ENCODE results near the gene BMP7. TPM values are rescaled to one million over a fixed set of nuclear protein-coding genes. Genes with fewer than 3 reads are reported as not detected.
"Not testable (repeated sequence)": the region's sequence is repeated elsewhere in the genome, so short reads cannot be mapped to it uniquely, and the experiment has no call there.

The BMP7 gene
- total RNA-seq, 1 donor: not detected

GRCh38 chr20:57243480-57244220 lies 22.8 kb downstream of the BMP7 start:
- no peaks in the 10 kb centered on the region for H3K27me3 ChIP-seq (ENCODE audit: insufficient read depth, low read length)
- no peak overlapping the region for H3K4me3 ChIP-seq (ENCODE audit: insufficient read depth, low read length)
- TF ChIP-seq, protein P1, sequence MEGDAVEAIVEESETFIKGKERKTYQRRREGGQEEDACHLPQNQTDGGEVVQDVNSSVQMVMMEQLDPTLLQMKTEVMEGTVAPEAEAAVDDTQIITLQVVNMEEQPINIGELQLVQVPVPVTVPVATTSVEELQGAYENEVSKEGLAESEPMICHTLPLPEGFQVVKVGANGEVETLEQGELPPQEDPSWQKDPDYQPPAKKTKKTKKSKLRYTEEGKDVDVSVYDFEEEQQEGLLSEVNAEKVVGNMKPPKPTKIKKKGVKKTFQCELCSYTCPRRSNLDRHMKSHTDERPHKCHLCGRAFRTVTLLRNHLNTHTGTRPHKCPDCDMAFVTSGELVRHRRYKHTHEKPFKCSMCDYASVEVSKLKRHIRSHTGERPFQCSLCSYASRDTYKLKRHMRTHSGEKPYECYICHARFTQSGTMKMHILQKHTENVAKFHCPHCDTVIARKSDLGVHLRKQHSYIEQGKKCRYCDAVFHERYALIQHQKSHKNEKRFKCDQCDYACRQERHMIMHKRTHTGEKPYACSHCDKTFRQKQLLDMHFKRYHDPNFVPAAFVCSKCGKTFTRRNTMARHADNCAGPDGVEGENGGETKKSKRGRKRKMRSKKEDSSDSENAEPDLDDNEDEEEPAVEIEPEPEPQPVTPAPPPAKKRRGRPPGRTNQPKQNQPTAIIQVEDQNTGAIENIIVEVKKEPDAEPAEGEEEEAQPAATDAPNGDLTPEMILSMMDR (IDR thresholded peaks at IDR 0.05; ENCODE audit: extremely low read depth, low read depth, low read length): no peak
- no peak for DNase-seq (ENCODE audit: insufficient read length, low spot score, missing footprints)
- no peaks in the 10 kb centered on the region for H3K4me1 ChIP-seq (ENCODE audit: insufficient read depth, low read length)
- no peaks in the 10 kb centered on the region for H3K9me3 ChIP-seq (ENCODE audit: low read depth, low read length)
- H3K4me2 ChIP-seq (ENCODE audit: insufficient read depth, low read length): no peak overlapping the region
- H4K20me1 ChIP-seq (ENCODE audit: insufficient read depth, low read length): no peaks in the 10 kb centered on the region
- no peak overlapping the region for H2AFZ ChIP-seq (ENCODE audit: low read length)
- no peaks in the 10 kb centered on the region for H3K36me3 ChIP-seq (ENCODE audit: insufficient read depth, low read length)
- no peak overlapping the region for H3K27ac ChIP-seq (ENCODE audit: low read depth, low read length)
- no peaks in the 10 kb centered on the region for H3K79me2 ChIP-seq (ENCODE audit: insufficient read depth, low read length)

- no peak overlapping the region for H2AFZ ChIP-seq (ENCODE audit: low read length)
- H3K9me3 ChIP-seq (ENCODE audit: low read depth, low read length): no peaks in the 10 kb centered on the region
- no peak for DNase-seq (ENCODE audit: insufficient read length, low spot score, missing footprints)
- no peak overlapping the region for H3K4me2 ChIP-seq (ENCODE audit: insufficient read depth, low read length)
- TF ChIP-seq, protein P1 (IDR thresholded peaks at IDR 0.05; ENCODE audit: extremely low read depth, low read depth, low read length): no peak
- no peak overlapping the region for H3K27ac ChIP-seq (ENCODE audit: low read depth, low read length)
- H3K4me3 ChIP-seq (ENCODE audit: insufficient read depth, low read length): no peak overlapping the region
- no peaks in the 10 kb centered on the region for H4K20me1 ChIP-seq (ENCODE audit: insufficient read depth, low read length)
- H3K4me1 ChIP-seq (ENCODE audit: insufficient read depth, low read length): no peaks in the 10 kb centered on the region
- H3K36me3 ChIP-seq (ENCODE audit: insufficient read depth, low read length): no peaks in the 10 kb centered on the region
- no peaks in the 10 kb centered on the region for H3K27me3 ChIP-seq (ENCODE audit: insufficient read depth, low read length)
- H3K79me2 ChIP-seq (ENCODE audit: insufficient read depth, low read length): no peaks in the 10 kb centered on the region
Measured at GRCh38 chr20:57242414-57242813, 24.0 kb downstream of the BMP7 start.

DNA sequence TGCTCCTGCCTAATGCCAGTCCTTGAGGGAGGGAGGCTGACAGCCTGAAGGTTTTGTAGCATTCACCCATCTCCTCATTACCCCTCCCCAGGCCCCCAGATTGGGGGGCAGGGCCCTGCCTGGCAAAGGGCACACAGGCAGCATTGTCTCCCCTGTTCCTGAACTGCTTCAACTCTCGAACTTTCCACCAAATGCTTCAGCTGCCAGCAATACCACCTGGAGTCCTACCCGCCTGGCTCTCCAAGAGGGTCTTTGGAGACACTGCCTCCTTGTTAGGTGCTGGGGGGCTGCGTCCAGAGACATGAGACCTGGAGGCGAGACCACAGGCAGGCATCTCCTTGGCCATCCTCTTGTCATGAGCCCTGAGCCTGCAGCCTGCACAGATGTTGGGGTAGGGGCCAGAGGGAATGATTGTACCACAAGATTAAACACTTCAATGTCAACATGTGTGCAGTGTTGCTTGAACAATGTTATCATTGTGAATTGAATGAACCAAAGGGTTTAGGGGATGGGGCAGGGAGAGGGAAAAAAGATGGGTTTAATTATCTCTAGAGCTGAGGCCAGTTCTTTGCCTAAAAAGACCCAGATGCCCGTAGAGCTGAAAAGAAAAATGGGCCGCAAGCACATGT lies 25.0 kb downstream of the BMP7 start:
- no peaks in the 10 kb centered on the region for H4K20me1 ChIP-seq (ENCODE audit: insufficient read depth, low read length)
- H3K4me1 ChIP-seq (ENCODE audit: insufficient read depth, low read length): no peaks in the 10 kb centered on the region
- H3K27me3 ChIP-seq (ENCODE audit: insufficient read depth, low read length): no peaks in the 10 kb centered on the region
- no peak overlapping the region for H3K27ac ChIP-seq (ENCODE audit: low read depth, low read length)
- H3K9me3 ChIP-seq (ENCODE audit: low read depth, low read length): no peaks in the 10 kb centered on the region
- TF ChIP-seq, protein P1 (IDR thresholded peaks at IDR 0.05; ENCODE audit: extremely low read depth, low read depth, low read length): no peak
- no peak overlapping the region for H3K4me2 ChIP-seq (ENCODE audit: insufficient read depth, low read length)
- H3K36me3 ChIP-seq (ENCODE audit: insufficient read depth, low read length): no peaks in the 10 kb centered on the region
- no peak for DNase-seq (ENCODE audit: insufficient read length, low spot score, missing footprints)
- H2AFZ ChIP-seq (ENCODE audit: low read length): no peak overlapping the region
- no peak overlapping the region for H3K4me3 ChIP-seq (ENCODE audit: insufficient read depth, low read length)
- no peaks in the 10 kb centered on the region for H3K79me2 ChIP-seq (ENCODE audit: insufficient read depth, low read length)

DNA sequence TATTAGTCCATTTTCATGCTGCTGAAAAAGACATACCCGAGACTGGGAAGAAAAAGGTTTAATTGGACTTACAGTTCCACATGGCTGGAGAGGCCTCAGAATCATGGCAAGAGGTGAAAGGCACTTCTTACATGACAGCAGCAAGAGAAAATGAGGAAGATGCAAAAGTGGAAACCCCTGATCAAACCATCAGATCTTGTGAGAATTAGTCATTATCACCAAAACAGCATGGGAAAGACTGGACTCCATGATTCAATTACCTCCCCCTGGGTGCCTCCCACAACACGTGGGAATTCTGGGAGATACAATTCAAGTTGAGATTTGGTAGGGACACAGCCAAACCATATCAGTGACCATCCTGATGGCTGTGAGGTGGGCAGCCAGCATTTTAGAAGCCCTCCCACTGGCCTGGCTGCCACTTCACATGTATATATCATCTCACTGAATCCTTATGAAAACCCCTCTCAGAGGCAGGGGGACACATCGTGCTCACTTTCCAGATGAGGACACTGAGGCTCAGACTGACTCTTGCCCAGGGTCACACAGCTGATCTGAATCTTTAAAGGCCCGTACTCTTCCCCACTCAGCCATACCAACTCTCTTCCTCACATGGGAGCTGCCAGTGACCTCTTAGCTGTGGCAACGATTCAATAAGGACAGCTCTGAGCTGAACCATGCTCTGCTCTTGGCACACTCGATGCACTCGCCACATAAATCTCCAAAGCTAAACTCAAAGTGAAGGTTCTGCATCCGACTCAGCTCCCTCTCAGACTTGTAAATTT lies 25.7 kb downstream of the BMP7 start:
- no peak overlapping the region for H3K27ac ChIP-seq (ENCODE audit: low read depth, low read length)
- H3K27me3 ChIP-seq (ENCODE audit: insufficient read depth, low read length): no peaks in the 10 kb centered on the region
- no peaks in the 10 kb centered on the region for H3K4me1 ChIP-seq (ENCODE audit: insufficient read depth, low read length)
- DNase-seq (ENCODE audit: insufficient read length, low spot score, missing footprints): no peak
- no peaks in the 10 kb centered on the region for H3K9me3 ChIP-seq (ENCODE audit: low read depth, low read length)
- no peaks in the 10 kb centered on the region for H4K20me1 ChIP-seq (ENCODE audit: insufficient read depth, low read length)
- TF ChIP-seq, protein P1 (IDR thresholded peaks at IDR 0.05; ENCODE audit: extremely low read depth, low read depth, low read length): no peak
- no peak overlapping the region for H3K4me3 ChIP-seq (ENCODE audit: insufficient read depth, low read length)
- no peaks in the 10 kb centered on the region for H3K36me3 ChIP-seq (ENCODE audit: insufficient read depth, low read length)
- H2AFZ ChIP-seq (ENCODE audit: low read length): no peak overlapping the region
- no peak overlapping the region for H3K4me2 ChIP-seq (ENCODE audit: insufficient read depth, low read length)
- no peaks in the 10 kb centered on the region for H3K79me2 ChIP-seq (ENCODE audit: insufficient read depth, low read length)

DNA sequence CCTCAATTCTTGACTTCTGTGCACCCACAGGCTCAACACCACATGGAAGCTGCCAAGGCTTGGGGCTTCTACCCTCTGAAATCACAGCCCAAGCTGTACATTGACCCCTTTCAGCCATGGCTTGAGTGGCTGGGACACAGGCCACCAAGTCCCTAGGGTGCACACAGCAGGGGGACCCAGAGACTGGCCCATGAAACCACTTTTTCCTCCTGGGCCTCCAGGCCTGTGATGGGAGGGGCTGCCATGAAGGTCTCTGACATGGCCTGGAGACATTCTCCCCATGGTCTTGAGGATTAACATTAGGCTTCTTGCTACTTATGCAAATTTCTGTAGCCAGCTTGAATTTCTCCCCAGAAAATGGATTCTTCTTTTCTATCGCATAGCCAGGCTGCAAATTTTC lies 26.7 kb downstream of the BMP7 start:
- not testable (repeated sequence) for H3K36me3 ChIP-seq (ENCODE audit: insufficient read depth, low read length)

More for the DNA sequence above, 26.7 kb downstream of the BMP7 start:
- not testable (repeated sequence) for H2AFZ ChIP-seq (ENCODE audit: low read length); DNase-seq (ENCODE audit: insufficient read length, low spot score, missing footprints); H3K27ac ChIP-seq (ENCODE audit: low read depth, low read length); H3K4me3 ChIP-seq (ENCODE audit: insufficient read depth, low read length); H3K4me2 ChIP-seq (ENCODE audit: insufficient read depth, low read length); H3K79me2 ChIP-seq (ENCODE audit: insufficient read depth, low read length); H4K20me1 ChIP-seq (ENCODE audit: insufficient read depth, low read length); H3K9me3 ChIP-seq (ENCODE audit: low read depth, low read length); H3K27me3 ChIP-seq (ENCODE audit: insufficient read depth, low read length); H3K4me1 ChIP-seq (ENCODE audit: insufficient read depth, low read length)

Data from osteoblast (primary cell).